Amniotic stem cell (primary cell): ENCODE results near the gene CFAP58.

Experiments used
- DNase-seq: peaks from one replicate; lab custom pipeline; 2025; lab: John Stamatoyannopoulos, UW

Gene CFAP58

DNA sequence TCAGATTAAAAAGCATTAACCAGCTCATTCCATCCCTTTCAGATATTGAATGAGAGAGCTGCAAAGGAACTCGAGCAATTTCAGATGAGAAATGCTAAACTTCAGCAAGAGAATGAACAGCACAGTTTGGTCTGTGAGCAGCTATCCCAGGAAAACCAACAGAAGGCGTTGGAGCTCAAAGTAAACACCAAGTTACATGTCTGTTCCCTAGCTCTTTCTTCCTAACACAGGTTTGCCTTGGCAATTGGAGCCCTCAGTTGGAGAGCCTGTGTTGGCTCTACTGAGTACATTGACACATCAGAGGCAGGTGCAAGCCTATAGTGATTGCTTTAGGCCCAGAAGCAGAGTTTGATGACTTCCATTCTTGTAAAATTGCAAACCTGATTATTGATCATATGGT is 14.7 kb downstream of the CFAP58 start:
- DNase-seq = no peak

DNA sequence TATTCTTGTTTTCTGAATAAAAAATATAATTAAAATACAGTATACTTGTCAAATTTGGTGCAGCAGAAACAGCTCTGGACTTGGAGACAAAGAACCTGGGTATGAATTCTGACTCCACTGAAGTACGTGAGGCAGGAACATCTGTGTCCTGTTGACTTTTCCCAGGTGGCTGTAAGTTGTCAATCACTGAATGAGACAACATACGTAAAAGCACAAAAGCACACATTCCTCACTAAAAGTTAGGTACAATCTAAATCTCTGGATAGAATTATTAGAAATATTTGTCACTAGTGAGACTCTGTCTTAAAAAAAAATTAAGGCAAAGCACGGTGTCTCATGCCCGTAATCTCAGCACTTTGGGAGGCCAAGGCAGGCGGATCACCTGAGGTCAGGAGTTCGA is 18.1 kb downstream of the CFAP58 start:
- no peak for DNase-seq

DNA sequence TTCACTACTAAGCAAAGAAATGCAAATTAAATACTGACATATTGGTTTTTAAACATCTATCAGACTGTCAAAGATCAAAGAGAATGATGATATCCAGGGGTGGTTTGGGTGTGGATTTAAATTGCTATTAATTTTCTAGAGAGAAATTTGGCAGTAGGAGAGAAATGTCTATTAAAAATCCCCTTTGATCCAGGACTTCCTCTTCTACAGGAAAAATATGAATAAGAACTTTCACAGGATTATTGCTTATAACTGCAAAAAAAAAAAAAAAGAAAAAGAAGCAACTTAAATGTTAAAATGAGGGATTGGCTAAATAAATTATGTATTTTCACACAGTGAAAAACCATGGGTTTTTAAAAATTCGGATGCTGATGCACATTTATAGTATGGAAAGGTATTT is 21.0 kb downstream of the CFAP58 start:
- no peak for DNase-seq

DNA sequence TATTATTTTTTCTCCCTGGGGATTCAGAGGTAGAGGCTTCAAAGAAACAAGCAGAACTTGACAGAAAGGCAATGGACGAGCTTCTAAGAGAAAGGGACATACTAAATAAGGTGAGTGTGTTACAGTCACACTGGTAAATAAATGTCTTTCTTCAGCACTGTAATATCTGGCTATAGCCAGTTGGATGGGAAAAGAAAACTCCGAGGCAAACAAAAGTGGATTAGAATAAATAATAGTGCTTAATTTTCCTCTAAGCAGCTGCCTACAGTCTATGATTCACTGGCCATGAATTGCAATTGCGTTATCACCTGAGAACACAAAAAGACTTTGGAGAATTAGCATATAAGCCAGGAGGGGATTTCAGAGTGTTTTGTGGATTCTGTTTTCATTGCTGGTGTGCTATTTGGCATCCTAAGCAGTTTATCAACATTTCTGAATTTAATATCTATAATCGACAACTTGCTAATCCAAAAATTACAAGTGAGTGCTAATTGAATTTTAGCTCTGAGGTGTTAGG is 23.2 kb downstream of the CFAP58 start:
- no peak for DNase-seq

DNA sequence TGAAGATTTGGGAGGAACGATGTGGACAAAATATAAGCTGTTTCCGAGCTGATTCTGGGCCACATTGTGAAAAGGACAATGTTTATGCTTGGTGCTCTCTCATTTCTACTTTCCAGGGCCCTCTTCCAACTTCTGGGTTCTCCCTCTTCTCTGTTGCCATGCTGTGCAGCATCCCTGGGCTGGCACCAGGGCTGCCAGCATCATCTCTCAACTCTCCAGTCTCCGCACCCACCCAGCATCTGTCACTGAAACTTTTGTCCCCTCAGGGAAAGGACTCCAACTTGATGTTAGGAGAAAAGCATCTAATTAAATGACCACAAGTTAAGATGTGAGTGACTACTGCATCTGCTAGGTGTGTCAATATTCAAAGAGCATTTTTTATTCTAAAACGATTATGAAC is 26.7 kb downstream of the CFAP58 start:
- DNase-seq = no peak

DNA sequence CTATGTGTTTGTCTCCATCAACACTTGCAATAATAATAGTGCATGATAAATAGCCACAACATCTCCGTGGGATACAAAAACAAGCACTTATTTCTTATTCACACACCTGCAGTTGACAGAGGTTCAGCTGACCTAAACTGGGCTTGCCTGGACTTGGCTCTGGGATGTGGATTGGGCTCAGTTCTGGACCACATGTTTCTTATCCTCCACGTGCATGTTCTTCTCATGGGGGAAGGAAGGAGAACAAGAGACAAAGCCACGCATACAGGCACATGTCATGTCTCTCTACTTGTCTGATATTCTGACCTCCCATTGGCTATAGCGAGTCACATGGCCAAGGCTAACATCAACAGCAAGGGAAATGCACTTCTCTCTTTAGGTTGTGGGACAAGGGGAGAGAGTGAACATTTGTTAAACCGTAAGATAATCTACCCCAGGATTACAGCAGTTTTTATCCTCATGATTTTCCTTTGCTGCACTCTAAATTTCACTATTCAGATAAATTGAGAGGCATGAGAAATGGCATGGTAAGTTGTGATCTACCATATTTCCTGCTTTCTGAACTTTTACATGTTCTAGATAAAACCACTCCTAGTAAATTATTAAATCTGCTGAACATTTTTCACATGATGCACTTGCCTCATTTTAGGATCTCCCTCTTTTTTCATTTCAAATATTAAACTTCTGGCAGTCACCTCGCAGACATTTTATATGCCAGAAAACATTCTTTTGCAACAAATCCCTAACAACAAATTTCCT is 33.7 kb downstream of the CFAP58 start:
- DNase-seq = no peak

DNA sequence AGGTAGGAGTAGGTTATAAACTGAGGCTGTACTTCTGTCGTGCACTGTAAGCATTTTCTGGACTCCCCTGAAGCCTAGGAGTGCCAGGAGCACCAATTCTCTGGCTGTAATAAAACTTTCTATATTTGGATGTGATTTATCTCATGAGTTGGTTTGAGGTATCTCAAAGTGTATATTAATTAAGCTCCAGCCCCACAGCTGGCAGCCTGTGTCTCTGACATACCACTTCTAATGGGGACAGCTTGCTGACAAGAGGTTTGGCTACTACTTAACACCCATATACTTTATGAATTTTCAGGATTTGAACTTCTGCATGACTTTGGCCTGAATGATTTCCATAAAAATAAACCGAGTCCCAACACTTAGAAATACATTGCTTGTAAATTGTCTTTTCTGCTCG is 35.2 kb downstream of the CFAP58 start:
- DNase-seq = no peak

DNA sequence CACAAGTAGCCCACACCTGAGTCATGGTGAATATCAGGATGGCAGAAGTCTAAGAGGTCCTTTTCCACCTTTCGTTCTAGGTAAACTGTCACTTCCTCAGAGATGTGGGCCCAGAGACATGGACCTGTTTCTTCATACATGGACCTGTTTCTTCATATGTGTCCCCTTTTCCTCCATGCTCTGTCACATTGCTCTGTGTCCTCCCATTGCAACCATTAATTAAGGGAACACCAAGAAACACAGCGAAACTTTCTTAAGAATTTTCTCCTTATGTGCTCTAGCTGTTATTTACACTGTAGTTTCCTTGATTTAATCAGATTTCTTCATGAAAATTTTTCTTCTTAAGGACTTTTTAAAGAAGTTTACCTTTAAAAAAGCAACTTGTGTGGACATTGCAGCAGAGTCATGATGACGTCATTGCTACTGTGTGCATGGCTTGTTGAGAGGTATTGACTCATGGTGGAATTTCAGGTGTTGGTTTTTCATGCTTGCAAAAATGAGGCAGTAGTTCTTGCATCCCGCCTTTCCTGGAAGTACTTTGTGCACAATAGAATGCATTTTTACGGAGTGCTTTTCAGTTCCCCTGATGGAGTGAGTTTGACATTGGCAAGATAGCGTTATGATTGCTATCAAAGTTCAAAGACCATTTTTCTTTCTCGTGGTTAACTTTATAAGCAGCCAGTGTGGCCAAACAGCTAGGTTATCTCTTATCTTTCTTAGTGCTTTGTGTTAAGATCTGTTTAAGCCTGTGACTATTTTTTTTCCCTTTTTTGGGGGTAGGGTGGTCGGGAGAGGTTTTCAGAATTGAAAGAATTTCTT is 37.7 kb downstream of the CFAP58 start:
- no peak for DNase-seq

DNA sequence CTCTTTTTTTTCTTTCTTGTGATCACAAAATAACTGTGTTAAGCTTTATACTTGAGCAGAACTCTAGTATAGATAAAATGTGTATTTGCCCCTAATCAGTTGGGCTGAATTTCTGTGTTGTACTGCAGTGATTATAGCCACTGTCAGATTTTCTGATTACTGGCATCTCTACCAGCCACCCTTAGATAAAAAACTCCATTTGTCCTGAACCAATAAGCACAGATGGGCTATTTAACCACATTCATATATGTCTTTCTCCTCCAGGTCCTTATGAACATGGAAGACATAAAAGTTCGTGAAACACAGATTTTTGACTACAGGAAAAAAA is 38.3 kb downstream of the CFAP58 start:
- no peak for DNase-seq

DNA sequence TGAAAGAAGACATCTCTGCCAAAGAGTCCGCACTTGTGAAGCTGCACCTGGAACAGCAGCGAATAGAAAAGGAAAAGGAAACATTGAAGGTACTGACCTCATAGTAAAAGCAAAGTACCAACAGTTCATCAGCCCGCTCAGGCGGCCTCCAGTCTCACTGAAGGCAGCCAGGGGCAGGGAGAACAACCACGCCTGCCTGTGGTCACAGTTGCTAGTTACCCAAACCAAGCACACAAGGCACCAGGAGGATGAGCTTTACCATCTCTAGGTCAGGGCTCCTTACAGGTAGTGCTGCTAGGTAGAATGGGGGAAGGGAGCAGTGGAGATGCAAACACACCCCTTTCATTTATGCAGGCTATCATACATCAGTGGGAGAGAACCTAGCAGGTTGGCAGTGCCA is 39.8 kb downstream of the CFAP58 start:
- no peak for DNase-seq

DNA sequence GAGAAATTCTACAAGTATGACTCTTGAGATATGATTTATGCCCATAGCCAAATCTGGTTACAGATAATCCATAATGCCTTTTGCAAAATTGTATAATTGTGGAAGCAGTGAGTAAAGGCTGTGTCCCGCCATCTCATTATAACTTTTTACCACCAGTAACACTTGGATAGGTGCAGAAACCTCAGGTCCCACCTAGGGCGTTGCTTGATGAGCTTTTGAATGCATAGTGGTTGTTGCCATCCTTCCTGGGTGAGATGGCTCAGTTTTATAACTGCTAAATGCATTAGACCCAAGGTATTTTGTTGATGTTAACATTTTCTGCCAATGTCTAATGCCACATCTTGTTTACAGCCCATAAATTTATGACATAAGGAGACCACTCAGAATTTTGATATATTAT is 42.9 kb downstream of the CFAP58 start:
- DNase-seq = no peak

DNA sequence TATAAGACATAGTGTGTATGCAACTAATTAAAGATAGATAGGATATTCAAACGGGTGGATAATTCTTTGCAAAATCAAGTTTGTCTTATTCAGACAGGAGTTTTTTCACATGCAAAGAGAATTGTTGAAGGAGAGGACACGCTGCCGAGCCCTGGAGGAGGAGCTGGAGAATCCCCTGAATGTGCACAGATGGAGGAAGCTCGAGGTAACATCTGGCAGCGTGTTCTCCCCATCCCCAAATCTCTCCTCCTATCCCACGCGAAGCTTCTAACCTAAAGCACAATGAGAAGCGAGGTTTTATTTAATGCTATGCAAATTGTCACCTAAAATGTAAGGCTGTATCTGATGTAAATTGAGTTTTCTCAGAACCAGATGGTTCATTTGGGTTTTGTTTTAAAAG is 50.0 kb downstream of the CFAP58 start:
- no peak for DNase-seq

DNA sequence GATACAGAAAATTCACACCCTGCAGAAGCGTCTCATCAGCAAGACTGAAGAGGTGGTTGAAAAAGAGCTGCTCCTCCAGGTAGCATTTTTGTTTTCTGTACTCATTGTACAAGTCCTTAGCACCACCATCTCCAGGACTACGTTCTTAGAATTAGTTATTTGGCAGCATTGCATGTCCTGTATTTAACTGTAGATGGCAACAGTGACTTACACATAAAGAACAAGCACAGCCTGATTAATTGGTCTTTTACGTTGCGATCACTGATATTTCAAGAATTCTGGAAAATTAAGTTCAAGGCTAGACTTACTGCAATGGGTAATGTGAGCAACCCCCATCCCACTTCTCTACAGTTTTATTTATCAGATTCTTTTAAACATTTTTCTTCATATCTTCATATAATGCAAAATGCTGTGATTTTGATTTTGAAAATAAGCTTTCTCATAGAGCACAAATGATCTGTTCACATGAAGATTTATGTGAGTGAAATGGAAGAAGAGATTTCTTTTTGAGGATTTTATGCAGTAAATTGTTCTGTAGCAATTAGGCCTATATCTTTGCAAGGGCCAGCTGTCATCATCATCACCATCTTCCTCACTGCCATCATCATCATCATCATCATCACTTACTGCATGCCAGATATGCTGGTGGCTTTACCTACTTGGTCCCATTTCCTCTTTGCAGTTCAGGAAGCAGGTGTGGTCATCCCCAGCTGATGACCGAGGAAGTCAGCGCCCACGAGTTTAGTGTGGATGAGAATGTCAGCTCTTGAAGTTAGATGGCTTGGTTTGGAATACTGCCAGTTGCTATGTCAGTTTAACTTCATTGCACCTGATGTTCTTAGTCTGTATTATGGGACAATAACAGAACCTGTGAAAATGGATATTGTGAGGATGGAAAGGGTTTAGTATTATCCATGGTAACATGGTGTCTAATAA is 53.4 kb downstream of the CFAP58 start:
- DNase-seq = peak; percentile 12

DNA sequence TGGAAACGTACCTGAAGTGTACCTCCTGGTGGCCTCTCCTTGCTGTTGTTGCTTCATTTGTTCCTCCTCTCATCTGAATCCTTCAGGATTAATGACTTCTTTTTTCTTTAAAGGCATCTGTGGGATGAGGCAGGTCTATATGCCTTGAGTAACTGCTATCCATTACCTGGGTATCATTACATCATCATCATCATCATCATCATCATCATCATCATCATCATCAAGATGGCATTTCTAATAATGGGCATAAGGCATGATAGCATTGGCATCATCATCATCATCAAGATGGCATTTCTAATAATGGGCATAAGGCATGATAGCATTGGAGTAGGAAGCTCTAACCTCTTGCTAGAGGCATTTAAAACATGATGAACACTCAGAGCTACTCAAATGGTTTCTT is 59.9 kb downstream of the CFAP58 start:
- no peak for DNase-seq

DNA sequence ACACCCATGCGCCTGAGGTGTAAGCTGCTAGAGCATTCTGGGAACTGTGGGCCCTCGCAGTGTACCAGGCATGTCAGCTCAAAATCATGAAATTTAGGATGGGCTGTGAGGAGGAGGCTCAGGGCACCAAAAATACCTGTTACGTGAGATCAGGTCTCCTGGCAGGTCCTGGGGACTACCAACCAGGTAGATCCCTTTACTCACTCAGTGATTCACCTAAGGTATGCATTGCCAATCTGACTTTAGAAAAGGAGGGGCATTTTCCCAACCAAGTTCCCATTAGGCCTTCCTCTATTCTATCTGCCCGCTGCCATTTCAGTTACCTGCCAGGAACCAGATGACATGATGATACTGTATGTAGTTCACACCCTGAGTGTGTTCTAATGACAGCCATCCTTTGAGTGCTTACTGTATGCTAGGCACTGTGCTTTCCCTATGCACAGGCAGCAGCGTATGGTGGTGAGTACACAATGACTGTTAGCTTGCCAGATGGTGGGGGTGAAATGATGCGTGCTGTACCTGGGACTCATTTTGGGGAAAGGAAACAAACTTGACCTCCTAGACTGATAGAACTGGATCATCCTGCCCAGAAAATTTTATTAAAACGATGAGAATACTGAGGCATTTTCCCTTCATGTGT is 62.0 kb downstream of the CFAP58 start:
- no peak for DNase-seq

DNA sequence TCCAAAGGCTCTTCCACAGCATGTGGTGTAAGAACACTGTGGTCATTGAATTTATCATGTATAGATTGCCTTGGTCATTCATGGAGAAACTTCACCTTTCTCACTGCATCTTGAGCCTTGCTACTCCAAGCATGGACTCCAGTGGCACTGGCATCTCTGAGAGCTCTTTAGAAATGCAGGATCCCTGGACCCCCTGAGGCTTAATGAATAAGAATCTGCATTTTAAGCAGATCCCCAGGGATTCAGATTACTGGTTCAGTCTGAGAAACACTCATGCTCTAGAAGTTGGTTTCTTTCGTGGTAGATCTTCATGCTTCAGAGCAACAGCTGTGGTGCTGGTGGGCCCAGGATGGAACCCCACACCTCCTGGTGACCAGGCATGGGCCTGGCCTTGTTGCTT is 63.2 kb downstream of the CFAP58 start:
- no peak for DNase-seq

DNA sequence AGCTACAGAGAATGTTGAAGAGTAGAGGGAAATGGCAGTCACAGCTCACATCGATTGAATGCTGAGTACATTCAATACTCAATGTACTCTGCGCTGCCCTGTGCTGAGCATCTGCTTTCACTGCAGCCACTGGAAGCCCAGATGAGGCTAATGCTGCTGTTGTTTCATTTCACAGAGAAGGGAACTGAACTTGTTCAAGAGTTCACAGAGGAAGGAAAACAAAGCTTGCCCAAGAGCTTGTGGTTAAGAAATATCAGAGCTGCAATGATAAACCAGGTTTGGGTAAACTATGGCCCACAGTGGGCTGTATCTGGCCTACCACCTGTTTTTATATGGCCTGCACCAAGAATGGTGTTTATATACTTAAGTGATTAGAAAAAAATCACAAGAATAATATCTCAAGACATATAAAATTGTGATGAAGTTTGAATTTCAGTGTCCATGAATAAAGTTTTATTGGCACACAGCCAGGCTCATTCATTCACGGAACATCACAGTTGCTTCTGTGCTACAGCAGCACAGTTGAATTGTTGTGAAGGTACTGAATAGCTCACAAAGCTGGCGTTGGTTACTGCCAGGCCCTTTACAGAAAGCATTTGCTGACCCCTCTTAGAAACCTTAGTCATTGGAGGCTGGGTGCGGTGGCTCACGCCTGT is 64.1 kb downstream of the CFAP58 start:
- no peak for DNase-seq

DNA sequence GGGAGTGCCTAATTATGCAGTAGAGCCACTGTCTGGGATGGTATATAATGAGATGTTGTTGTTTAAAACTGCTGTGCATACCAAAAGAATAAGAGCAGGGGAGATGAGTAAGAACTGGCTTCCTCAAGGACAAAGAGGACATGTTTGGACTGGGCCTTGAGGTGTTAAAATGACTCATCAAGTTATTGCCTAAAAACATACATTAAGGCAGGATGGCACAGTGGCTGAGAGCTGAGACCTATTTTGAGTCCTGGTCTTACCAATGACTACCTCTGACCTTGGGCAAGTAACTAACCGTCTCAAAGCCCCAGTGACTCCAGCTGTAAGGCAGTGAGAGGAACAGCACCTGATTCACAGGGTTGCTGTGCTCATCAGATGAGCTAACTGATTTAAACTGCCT is 71.1 kb downstream of the CFAP58 start:
- no peak for DNase-seq

DNA sequence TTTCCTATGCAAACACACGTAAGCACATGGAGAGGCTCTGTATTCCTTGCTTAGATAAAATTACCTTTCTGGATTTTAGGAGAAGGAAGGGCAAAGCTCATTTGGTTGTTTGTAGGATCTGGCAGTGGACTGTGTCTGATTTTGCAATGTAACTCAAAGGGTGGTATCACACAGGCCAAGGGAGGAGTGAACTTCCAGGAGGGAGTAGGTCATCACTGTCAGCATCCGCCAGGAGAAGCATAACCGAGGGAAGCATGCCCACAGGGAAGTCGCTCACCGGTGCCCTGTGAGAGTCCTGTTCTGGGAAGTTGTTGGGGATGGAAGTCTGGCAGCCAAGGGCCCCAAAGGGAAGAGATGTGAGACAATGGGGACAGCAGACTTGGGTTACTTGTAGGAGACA is 74.4 kb downstream of the CFAP58 start:
- no peak for DNase-seq

DNA sequence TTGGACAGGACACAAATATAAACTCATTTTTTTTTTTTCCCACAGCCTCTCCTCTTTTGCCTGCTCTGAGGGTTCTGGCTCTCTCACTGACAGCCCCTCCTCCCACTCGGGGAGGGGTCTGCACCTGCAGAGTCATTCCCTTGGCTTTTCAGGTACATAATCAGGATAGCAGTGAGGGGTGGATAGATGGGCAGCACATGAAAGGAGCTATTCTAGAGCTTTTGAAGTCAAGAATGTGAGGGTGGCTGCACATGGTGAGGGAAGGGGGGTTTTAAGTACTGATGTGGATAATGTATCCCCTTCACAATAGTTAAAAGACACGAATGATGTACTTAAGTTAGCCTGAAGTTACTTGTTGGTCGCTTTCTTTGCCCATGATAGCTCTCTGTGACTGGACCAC is 76.2 kb downstream of the CFAP58 start:
- no peak for DNase-seq

DNA sequence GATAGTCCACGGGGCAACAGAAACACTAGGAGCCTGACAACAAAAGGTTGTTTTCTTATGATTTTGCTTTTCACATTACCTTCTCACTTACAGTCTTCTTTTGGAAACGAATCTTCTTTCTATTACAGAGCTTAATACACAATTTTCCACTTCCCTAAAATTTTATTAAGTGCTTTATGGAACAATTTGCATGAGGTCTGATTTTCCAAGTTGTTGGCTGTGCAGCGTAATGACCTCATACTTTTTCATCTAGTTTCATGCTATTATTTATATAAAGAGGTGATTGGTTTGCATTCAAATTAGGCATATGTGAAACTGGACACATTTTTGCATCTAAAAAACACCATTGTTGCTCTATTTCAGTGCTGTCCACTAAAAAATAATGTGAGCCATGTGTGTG is 76.7 kb downstream of the CFAP58 start:
- no peak for DNase-seq
